Stromal cell of bone marrow (primary cell): ENCODE measurements around the gene AP3S2.
"Not testable (repeated sequence)": the region's sequence is repeated elsewhere in the genome, so short reads cannot be mapped to it uniquely, and the experiment has no call there.

ENCODE experiments used
- DNase-seq: peaks from one replicate; pipeline ENCODE4 v3.0.0-alpha.2; 2012; ENCODE audit warnings: low read depth

The AP3S2 gene

DNA sequence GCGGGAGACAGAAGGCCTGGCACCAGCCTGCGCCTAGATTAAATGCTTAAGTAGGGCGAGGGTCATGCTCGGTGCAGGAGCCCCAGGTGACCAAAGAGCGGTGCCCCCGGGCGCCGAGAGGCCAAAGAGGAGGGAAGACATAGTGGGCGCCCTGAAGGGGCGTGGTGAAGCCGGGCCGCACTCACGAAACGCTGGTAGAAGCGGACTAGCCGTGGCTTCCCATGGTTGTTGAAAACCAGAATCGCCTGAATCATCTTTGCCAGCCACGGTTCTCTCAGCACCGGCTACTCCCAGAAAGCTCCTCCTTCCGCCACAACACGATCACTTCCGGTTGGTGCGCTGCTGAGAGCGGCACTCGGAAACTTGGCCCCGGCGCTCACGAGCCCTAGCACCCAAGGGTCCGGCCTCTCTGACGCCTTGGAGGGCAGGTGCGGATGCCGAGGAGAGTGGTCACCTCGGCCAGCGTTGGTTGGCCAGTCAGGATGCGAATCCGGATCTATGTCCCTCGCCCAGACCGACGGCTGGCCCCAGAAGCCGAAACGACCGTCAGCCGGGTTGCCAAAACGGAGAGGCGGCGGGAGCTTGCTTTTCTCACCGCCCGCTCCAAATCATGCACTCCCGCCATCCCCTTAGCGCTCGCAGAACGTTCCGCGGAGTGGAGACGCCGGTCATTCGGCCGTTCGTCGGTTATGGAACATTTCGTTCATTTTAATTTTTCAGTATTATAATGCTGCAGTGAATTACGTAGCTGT is at the start of gene AP3S2:
TSS of gene AP3S2 (minus strand) at position 299 of the 752 bp plus-strand sequence. CDS start at position 254, 45 bp downstream.
- DNase-seq = peak; percentile 88

DNA sequence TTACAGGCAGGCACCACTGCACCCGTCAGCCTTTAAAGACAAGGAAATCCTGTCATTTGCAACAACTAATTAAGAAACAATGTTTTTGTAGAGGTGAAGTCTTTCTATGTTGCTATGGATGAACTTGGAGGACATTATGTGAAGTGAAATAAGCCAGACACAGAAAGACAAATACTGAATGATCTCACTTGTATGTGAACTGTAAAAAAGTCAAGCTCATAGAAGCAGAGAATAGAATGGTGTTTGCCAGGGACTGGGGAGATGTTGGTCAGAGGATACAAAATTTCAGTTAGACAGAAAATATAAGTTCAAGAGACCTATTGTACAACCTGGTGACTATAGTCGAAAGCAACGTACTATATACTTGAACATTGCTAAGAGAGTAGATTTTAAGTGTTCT is 46.1 kb upstream of the AP3S2 start:
- DNase-seq = no peak

DNA sequence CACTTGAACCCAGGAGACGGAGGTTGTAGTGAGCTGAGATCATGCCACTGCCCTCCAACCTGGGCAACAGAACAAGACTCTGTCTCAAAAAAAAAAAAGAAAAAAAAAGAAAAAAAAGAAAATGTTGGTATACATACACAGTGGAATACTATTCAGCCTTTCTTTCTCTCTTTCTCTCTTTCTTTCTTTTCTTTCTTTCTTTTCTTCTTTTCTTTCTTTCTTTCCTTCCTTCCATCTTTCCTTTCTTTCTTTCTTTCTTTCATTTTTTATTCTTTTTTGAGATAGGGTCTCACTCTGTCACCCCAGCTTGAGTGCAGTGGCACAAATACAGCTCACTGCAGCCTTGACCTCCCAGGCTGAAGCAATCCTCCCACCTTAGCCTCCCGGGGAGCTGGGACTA is 45.6 kb upstream of the AP3S2 start:
- not testable (repeated sequence) for DNase-seq

DNA sequence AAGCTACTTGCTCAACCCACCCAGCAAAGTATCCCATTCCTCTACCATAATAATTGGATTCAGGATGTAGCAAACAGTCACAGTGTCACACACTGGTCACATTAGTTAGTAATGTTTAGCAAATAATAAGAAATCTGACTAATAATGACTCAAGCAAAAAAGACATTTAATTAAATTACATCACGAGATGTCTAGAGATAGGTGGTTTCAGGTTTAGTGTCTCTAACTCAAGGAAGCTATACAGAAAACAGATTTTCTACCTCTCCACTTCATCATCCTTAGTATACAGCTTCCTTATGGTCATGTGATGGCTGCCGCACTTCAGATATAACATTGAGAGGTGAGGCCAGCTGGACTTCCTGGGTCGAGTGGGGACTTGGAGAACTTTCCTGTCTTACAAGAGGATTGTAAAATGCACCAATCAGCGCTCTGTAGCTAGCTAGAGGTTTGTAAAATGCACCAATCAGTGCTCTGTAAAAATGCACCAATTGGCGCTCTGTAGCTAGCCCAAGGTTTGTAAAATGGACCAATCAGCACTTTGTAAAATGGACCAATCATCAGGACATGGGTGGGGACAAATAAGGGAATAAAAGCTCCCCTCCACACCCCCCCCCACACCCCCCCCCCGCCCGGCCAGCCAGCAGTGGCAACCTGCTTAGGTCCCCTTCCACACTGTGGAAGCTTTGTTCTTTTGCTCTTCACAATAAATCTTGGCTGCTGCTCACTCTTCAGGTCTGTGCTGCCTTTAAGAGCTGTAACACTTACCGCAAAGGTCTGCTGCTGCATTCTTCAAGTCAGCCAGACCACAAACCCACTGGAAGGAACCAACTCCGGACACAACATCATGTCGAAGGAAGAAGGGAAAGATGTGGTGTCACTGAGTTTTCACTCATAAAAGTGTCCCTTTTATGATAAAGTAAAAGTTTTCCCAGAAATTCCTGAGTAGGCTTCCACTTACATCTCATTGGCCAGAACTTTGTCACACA is 43.9 kb upstream of the AP3S2 start:
- no peak for DNase-seq

DNA sequence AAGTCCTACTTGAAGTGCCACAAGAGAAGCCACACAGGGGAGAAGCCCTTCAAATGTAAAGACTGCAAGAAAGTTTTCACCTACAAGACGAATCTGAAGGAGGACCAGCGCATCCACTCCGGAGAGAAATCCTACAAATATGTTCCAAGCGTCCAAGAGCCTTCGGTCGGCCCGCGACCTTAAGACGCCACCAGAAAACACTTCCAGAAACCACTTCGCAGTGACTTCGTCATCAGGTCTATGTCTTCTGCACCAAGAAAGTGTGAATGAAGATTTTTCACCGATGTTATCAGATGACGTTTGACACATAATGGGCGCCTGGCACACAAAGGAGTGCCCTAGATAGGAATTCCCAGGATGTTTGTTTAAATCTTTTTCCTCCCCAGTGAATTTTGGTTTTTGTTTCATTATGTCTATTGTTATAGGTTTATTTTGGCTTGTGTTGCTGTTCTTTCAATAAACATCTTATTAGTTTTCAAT is 43.0 kb upstream of the AP3S2 start:
- DNase-seq = no peak

DNA sequence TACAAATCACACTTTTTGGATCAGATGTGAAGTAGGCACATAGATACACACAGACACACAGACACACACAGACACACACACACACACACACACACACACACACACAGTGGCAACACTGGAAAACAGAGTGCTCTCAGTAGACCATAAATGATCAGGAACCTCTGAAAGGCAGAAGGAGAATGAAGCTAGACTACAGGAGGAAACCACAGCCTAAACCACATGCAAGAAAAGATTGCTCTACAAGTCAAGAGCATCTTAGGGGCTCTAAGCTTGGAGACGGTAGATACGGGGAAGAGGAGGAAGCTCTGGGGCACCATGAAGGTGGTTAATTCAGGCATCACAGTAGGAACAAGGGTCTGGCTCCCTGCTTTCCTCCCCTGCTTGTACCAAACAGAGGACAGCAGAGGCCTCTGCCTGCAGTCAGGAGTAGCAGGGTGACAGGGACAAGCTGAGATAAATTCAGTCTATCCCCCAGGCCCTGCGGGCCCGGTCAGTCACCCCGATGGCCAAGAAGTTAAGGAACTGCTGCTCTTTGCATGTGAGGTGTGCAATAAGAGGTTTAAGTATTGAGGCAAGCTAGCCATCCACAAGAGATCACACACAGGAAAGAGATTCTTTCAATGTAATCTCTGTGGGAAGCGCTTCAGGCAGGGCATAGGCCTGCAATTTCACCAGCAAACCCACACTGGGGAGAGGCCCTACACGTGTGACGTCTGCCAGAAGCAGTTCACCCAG is 42.4 kb upstream of the AP3S2 start:
- no peak for DNase-seq

DNA sequence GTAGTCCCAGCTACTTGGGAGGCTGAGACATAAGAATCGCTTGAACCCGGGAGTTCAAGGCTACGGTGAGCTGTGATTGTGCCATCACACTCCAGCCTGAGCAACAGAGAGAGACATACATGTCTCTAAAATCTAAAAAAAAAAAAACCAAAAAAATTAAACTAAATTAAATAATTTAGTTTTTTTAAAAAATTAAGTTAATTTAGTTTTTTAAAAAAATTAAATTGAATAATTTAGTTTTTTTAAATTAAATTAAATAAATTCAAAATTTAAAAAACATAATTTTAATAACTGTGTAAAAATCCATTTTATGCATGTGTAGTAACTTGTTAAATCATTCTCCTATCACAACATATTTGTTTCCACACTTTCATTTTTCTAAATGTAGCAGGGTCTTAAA is 39.1 kb upstream of the AP3S2 start:
- DNase-seq = no peak

DNA sequence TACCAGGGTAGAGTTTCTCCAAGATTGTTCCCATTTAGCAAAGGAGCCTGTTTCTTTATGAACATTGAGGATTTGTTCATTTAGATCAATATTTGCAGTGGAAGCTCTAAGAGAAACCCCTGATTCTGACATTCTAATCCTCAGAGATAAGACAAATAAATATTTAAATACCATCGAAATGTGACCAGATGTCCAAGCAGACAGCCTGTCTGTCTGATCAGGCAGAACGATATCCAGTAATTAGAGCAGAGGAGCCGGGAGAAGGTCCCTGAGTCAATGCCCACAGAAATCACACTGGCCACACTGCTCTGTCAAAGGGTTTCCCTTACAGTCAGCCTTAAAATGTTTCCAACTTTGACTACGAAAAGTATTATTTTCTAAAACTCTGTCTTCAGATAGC is 34.6 kb upstream of the AP3S2 start:
- no peak for DNase-seq

DNA sequence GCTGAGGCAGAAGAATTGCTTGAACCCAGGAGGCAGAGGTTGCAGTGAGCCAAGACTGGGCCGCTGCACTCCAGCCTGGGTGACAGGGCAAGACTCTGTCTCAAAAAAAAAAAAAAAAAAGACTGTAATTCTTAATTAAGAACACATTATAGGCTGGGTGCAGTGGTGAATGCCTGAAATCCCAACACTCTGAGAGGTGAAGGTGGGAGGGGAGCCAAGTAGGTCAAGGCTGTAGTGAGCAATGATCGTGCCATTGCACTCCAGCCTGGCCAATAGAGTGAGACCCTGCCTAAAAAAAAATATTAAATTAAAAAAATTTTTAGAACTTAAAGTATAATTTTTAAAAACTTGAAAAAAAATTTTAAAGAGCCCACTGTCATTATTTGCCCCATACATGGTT is 32.4 kb upstream of the AP3S2 start:
- DNase-seq = no peak

DNA sequence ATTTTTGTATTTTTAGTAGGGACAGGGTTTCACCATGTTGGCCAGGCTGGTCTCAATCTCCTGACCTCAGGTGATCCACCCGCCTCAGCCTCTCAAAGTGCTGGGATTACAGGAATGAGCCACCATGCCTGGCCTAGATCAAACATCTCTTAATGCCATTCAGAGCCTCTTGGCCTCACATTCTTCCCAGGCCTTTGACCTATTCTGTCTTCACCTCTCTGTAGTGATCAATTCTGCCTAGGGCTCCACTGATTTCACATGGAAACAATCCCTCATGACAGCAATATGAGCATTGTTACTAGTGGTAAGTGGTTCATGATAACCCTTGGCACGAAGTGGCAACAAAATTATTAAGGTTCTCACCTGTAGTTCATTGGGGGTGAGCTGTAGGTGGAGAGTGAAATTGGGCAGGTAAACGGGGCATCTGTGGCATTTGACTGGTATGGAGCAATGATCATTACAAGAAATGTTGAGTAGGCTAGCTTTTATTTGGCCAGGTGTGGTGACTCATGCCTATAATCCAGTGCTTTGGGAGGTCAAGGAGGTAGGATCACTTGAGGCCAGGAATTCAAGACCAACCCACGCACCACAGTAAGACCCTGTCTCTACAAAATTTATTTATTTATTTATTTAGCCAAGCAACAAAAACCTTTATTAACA is 23.8 kb upstream of the AP3S2 start:
- DNase-seq = no peak

DNA sequence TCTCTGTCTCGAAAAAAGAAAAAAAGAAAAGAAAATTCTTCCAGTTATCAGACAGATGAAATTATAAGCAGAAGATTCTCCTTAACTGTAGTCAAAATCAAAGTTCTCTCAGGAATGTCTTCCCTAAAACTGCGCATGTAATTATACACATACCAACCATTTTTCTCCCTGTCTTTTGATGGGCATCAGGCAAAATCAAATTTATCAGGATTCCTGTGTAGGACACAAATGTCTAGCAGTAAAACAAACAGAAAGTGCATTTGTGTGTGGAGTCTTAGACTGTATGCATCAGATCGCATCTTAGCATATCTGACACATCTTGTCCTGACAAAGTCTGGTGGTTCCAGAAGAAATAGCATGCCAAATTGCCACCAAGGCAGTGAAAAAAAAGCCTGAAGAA is 22.9 kb upstream of the AP3S2 start:
- no peak for DNase-seq

DNA sequence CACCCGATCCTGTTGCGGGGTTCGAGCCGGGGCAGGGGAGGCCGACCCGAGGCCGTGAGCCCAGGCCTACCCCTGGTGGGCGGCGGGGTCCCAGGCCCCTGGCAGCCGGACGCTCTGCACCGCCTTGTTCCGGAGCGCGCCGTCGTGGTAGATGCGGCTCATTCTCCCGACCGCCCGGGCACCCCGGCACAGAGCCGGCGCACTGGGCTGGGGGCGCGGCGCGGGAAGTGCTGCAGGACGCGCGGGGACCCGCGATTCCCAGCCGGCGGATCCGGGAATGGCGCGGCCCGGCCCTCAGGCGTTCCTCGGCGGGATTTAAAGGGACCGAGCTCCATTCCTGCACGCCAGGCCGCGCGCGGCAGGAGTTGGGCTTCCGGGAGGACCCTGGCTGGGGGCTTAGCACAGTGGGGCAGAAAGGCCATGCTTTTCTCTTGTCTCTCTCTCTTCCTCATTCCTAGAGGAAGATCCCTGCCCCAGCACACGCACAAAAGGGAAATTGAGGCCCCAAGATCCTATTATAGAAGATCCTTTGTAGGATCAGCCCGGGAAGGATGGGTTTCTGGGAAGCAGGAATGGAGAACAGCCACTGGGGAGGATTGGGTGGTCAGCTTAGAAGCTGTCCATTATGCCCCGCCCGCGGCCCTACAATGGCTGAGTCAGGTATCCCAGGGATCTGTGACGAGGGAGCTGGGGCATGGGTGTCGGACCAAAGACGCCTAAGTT is 19.0 kb upstream of the AP3S2 start, which contains the start of gene ARPIN:
TSS of gene ARPIN (minus strand) at position 279 of the 723 bp plus-strand sequence. CDS start at position 162, 117 bp downstream.
- no peak for DNase-seq

DNA sequence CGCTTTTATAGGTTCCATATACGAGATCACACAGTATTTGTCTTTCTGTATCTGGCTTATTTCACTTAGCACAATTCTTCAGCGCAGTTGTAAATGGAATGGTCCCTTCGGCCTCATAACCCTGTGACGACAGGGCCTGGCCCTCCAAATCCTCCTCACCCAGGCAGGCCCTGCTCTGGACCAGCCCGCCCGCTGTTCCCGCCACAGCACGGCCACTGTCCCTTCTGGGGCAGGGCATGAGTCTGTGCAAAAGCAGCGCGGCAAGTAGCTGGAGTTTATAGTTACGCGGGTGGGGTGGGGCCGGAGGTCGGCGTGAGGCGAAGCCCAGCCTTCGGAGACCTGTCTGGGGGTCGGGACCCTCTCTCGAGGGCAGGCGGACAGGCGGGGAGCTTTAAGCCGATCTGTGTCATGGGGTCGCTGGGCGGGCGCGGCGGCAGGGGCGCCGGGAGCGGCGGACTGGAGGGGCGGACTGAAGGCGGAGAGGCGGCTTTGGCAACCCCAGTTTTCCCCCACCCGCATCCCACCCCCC is 18.4 kb upstream of the AP3S2 start:
- DNase-seq = no peak

DNA sequence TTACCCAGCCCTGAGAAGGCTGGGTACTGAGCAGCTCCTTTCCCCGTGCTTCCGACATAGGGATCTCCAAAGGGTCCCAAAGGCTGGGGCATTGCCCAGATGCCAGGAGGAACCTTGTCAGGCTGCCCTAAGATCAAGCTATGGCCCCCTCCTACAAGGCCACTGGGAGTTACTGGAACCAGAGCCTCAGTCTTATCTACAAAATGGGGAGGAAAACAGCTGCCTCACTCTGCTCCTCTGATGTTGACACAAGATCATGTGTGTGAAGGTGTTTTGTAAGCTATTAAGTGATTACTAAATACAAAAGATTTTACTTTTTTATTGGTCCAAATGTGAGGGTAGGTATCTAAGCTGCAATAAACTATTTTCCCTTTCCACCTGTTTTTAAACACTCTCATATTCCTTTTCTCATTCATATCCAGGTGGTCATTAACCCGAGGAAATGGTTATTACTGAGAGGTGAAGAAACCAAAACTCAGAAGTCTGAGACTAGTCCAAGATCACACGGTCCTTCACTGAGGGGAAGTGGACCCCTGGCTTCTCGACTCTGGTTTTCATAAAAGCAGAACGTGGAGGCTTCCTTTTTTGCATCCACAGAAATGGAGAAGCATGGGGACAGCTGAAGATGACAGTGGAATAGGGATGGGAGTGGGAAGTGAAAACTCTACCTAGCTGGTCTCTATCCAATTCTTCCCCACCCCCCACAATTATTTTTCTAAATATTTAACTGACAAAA is 17.3 kb upstream of the AP3S2 start:
- no peak for DNase-seq

DNA sequence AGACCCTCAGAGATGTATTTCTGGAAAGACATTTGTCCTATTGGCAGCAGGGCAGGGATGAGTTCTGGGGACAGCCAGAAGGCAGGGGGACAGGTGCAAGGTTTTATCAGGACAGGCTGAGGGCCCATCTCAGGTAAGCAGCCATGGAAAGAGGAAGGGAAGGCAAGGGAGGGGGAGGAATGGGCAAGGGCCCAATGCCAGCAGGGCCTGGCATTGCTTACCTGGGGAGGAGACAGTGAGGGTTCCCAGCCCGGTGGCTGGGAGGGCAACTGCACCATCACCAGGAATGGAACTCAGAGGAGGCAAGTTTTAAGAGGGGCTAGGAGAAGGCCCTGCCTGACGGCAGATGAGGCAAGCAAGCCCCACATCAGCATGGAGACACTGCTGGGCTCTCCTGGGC is 15.8 kb upstream of the AP3S2 start:
- DNase-seq = no peak

DNA sequence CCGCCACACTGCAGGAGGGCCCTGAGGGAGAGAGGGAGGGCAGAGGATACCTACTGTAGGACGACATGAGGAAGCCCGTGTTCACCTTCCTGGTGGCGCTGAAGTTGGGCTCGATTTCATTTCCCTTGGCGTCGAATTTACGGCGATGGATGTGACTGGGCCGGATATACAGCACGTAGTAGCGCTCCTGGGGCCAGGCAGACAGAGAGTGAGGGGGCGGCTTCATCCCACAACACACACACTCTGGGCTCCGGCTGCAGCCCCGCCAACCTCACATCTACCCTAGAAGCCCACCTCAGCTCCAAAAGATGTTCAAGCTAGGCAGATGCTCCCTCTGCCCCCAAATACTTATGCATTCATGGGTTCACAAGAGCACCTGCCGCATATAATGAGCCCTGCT is 14.4 kb upstream of the AP3S2 start:
- no peak for DNase-seq

DNA sequence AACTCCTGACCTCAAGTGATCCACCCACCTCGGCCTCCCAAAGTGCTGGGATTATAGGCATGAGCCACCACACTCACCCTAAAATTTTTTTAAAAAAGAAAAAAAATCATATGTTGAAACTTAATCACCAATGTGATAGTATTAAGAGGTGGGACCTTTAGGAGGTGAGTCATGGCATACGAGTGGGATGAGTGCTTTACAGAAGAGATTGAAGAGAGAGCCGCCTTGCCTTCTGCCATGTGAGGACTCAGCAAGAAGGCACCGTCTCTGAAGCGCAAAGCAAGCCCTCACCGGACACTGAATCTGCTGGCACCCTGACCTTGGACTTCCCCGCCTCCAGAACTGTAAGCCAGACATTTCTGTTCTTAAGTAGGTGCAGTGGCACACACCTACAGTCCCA is 13.5 kb upstream of the AP3S2 start:
- no peak for DNase-seq

DNA sequence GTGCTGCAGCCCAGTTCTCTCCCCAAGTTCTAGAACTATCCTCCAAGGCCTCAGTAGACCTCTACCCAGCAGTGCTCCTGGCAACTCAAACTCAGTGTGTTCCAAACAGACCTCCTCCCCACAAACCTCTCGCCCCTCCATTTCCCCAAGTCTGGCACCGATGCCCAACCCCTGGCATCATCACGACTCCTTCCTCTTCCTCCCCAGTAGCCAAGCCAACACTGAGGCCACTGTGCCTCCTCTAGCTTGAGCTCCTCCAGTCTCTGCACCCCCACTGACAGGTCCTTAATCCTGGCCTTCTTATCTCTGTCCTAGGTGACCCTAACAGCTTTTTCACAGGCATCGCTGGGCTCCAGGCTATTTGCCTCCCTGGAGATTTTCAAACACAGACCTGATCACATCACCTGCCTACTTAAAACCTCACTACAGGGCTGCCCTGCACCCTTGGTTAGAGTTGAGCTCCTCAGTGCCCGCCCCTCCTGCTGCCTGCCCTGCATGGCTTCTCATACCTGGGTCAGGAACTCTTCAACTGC is 12.1 kb upstream of the AP3S2 start:
- DNase-seq = no peak

DNA sequence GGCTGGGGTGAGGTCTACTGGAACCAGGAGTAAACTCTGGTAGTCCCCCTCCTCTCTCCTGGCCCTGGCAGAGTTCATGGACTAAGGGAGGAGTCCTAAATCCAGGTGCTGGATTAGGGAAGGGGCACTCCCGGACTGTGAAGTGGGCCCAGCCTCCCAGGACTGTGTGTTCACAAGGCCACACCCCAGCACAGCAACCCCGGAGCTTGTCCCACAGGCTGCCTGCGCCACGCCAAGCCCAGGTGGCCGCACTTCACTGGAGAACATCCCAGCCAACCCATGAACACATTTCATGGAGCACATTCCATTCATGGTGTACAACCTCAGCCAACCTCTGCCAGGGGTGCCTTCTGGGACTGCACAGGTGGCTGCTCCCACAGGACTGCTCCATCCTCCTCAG is 10.7 kb upstream of the AP3S2 start:
- no peak for DNase-seq

DNA sequence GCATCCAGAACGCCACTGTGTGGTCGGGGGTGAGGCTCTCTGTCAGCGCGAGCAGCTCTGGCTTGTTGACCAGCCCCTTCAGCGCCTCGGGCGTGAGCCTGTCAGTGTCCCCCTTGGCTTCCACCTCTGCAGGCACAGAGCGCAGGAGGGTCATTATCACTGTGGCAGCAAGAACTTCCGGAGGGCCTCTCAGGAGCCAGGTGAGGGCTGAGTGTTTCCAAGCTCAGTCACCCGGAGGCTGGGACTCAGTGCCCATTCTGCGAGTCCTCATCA is 10.0 kb upstream of the AP3S2 start:
- DNase-seq = no peak
